Panc1 (cell line): ENCODE measurements around the gene RGN.

Experiments
- POLR2AphosphoS5 ChIP-seq: IDR thresholded peaks from 2 replicates; pipeline ENCODE4 v1.6.1; 2012; ENCODE audit warnings: mild to moderate bottlenecking, low read depth, low read length, moderate library complexity
- SIN3A ChIP-seq: IDR thresholded peaks from 2 replicates; pipeline ENCODE4 v1.6.1; 2012; ENCODE audit warnings: low read depth, mild to moderate bottlenecking, low read length, moderate library complexity, borderline replicate concordance; ENCODE audit not compliant: insufficient read depth
- TF ChIP-seq, protein P1 (sequence below): fragments of 450-650 bp; IDR thresholded peaks from 2 replicates; pipeline ENCODE4 v1.5.1; 2017; ENCODE audit warnings: mild to moderate bottlenecking

- TF ChIP-seq POLR2AphosphoS5: no peak
- TF ChIP-seq, protein P1, sequence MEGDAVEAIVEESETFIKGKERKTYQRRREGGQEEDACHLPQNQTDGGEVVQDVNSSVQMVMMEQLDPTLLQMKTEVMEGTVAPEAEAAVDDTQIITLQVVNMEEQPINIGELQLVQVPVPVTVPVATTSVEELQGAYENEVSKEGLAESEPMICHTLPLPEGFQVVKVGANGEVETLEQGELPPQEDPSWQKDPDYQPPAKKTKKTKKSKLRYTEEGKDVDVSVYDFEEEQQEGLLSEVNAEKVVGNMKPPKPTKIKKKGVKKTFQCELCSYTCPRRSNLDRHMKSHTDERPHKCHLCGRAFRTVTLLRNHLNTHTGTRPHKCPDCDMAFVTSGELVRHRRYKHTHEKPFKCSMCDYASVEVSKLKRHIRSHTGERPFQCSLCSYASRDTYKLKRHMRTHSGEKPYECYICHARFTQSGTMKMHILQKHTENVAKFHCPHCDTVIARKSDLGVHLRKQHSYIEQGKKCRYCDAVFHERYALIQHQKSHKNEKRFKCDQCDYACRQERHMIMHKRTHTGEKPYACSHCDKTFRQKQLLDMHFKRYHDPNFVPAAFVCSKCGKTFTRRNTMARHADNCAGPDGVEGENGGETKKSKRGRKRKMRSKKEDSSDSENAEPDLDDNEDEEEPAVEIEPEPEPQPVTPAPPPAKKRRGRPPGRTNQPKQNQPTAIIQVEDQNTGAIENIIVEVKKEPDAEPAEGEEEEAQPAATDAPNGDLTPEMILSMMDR: no peak
- no peak for TF ChIP-seq SIN3A
Observed at GRCh38 chrX:47068214-47068613, 10.0 kb upstream of the RGN start.
